ENCODE results near the gene KRTAP10-5. TPM values are rescaled to one million over a fixed set of nuclear protein-coding genes. Genes with fewer than 3 reads are reported as not detected.
"Not testable (repeated sequence)": the region's sequence is repeated elsewhere in the genome, so short reads cannot be mapped to it uniquely, and the experiment has no call there.

The KRTAP10-5 gene
- polyA plus RNA-seq, 1 experiment = not detected

DNA sequence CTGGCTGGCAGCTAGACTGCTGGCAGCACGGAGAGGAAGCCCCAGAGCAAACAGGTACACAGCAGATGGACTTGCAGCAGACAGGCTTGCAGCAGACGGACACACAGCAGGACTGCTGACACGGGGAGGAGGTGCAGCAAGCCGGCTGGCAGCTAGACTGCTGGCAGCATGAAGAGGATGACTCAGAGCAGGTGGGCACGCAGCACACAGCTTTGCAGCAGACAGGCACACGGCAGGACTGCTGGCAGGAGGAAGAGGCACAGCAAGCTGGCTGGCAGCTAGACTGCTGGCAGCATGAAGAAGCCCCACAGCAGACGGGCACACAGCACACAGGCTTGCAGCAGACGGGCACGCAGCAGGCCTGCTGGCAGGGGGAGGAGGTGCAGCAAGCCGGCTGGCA is 29.6 kb downstream of the KRTAP10-5 start:
- Histone ChIP-seq H3K4me3 (ENCODE audit: low read depth, low read length) (no peak overlapping the region), H3K27me3 (ENCODE audit: control insufficient read depth, insufficient read depth, low read length) (peaks cover 7% of the 10 kb centered on the region), H3K36me3 (ENCODE audit: control insufficient read depth, insufficient read depth, low read length) (no peaks in the 10 kb centered on the region)
- CTCF ChIA-PET = no interaction called here
- POLR2A ChIA-PET = no interaction called here
- TF ChIP-seq, protein P1, sequence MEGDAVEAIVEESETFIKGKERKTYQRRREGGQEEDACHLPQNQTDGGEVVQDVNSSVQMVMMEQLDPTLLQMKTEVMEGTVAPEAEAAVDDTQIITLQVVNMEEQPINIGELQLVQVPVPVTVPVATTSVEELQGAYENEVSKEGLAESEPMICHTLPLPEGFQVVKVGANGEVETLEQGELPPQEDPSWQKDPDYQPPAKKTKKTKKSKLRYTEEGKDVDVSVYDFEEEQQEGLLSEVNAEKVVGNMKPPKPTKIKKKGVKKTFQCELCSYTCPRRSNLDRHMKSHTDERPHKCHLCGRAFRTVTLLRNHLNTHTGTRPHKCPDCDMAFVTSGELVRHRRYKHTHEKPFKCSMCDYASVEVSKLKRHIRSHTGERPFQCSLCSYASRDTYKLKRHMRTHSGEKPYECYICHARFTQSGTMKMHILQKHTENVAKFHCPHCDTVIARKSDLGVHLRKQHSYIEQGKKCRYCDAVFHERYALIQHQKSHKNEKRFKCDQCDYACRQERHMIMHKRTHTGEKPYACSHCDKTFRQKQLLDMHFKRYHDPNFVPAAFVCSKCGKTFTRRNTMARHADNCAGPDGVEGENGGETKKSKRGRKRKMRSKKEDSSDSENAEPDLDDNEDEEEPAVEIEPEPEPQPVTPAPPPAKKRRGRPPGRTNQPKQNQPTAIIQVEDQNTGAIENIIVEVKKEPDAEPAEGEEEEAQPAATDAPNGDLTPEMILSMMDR (IDR thresholded peaks at IDR 0.05; ENCODE audit: insufficient read depth, low read depth, low read length) = no peak
- DNase-seq (ENCODE audit: low read depth) = no peak

- CTCF ChIA-PET; H3K4me3 ChIP-seq (ENCODE audit: low read depth, low read length); POLR2A ChIA-PET; H3K27me3 ChIP-seq (ENCODE audit: control insufficient read depth, insufficient read depth, low read length); H3K36me3 ChIP-seq (ENCODE audit: control insufficient read depth, insufficient read depth, low read length); DNase-seq (ENCODE audit: low read depth): not testable (repeated sequence)
These were observed 30.1 kb downstream of the KRTAP10-5 start for GRCh38 chr21:44550285-44550684.

- Histone ChIP-seq H3K4me3 (ENCODE audit: low read depth, low read length) (no peak overlapping the region), H3K36me3 (ENCODE audit: control insufficient read depth, insufficient read depth, low read length) (no peaks in the 10 kb centered on the region), H3K27me3 (ENCODE audit: control insufficient read depth, insufficient read depth, low read length) (no peaks in the 10 kb centered on the region)
- TF ChIP-seq, protein P1 (IDR thresholded peaks at IDR 0.05; ENCODE audit: insufficient read depth, low read depth, low read length) = no peak
- CTCF ChIA-PET = no interaction called here
- POLR2A ChIA-PET = no interaction called here
- no peak for DNase-seq (ENCODE audit: low read depth)
These were observed 30.7 kb downstream of the KRTAP10-5 start for GRCh38 chr21:44549525-44550211.

GRCh38 chr21:44548922-44549321 is 31.5 kb downstream of the KRTAP10-5 start:
- TF ChIP-seq, protein P1 (IDR thresholded peaks at IDR 0.05; ENCODE audit: insufficient read depth, low read depth, low read length) = no peak
- DNase-seq (ENCODE audit: low read depth) = no peak
- ChIA-PET POLR2A (no interaction called here), CTCF (no interaction called here)
- Histone ChIP-seq H3K4me3 (ENCODE audit: low read depth, low read length) (no peak overlapping the region), H3K27me3 (ENCODE audit: control insufficient read depth, insufficient read depth, low read length) (no peaks in the 10 kb centered on the region), H3K36me3 (ENCODE audit: control insufficient read depth, insufficient read depth, low read length) (no peaks in the 10 kb centered on the region)

GRCh38 chr21:44548381-44548780 is 32.0 kb downstream of the KRTAP10-5 start:
- CTCF ChIA-PET = no interaction called here
- TF ChIP-seq, protein P1 (IDR thresholded peaks at IDR 0.05; ENCODE audit: insufficient read depth, low read depth, low read length) = no peak

More at GRCh38 chr21:44548381-44548780, 32.0 kb downstream of the KRTAP10-5 start:
- POLR2A ChIA-PET = no interaction called here
- H3K36me3 ChIP-seq (ENCODE audit: control insufficient read depth, insufficient read depth, low read length) = no peaks in the 10 kb centered on the region
- no peak overlapping the region for H3K4me3 ChIP-seq (ENCODE audit: low read depth, low read length)
- H3K27me3 ChIP-seq (ENCODE audit: control insufficient read depth, insufficient read depth, low read length) = no peaks in the 10 kb centered on the region
- DNase-seq (ENCODE audit: low read depth) = no peak
